Mucosa of descending colon (tissue), 3 donors: ENCODE measurements around the gene IQCN. TPM values are rescaled to one million over a fixed set of nuclear protein-coding genes. Genes with fewer than 3 reads are reported as not detected.

Experiments
- ATAC-seq: fragments of 200-7000 bp; cut with Tn5 transposase; one replicate; pipeline ENCODE4 v1.9.1; 2020; ENCODE audit warnings: mild to moderate bottlenecking, moderate library complexity
- DNase-seq, 3 donors: peaks; one replicate each; pipeline ENCODE4 v3.0.0-alpha.2; 2020
- H3K36me3 ChIP-seq: fragments of 200-600 bp; one replicate; pipeline ENCODE4 v1.8.0; 2021; ENCODE audit warnings: low read depth, mild to moderate bottlenecking
- H3K4me1 ChIP-seq: fragments of 200-600 bp; one replicate; pipeline ENCODE4 v1.8.0; 2021; ENCODE audit warnings: low read depth, mild to moderate bottlenecking
- H3K4me3 ChIP-seq: fragments of 200-600 bp; one replicate; pipeline ENCODE4 v1.8.0; 2021; ENCODE audit warnings: mild to moderate bottlenecking
- H3K9me3 ChIP-seq: fragments of 200-600 bp; one replicate; pipeline ENCODE4 v1.8.0; 2021; ENCODE audit warnings: mild to moderate bottlenecking
- intact Hi-C, 2 donors: fragments of 100-400 bp; cut with DNase I in 1 of 2; cut with micrococcal nuclease in 1 of 2; formaldehyde crosslinking; loops; one replicate each; pipeline versions ENCODE4 v1.11.0 to v1.11.1; 2022; cut with DNase I, micrococcal nuclease
- total RNA-seq, 3 donors: library from RNA; stranded (reverse); fragmentation: NEBNext Ultra II Directional in 2 of 3; extraction: Animal tissue kit (Norgen Biotek cat#: 25700) in 2 of 3; gene quantifications; one replicate each; pipeline versions ENCODE4 v1.2.1 to v1.2.4, GENCODE V29; 2021 to 2023
- TF ChIP-seq, protein P1 (sequence below): fragments of 200-600 bp; IDR thresholded peaks from one replicate; pipeline ENCODE4 v1.8.0; 2022; ENCODE audit warnings: antibody characterized with exemption, mild to moderate bottlenecking
- donor health status: DM: no; HTN: no; CAD: no; lungs with moderate emphysema.
- donor health status: DM: no; HTN: no; CAD: no.
- donor health status: DM: no; HTN: yes; CAD: no.

IQCN gene
- total RNA-seq, 3 donors from 2014 or later, result 4.4 to 10.6 (median 8.0) TPM

DNA sequence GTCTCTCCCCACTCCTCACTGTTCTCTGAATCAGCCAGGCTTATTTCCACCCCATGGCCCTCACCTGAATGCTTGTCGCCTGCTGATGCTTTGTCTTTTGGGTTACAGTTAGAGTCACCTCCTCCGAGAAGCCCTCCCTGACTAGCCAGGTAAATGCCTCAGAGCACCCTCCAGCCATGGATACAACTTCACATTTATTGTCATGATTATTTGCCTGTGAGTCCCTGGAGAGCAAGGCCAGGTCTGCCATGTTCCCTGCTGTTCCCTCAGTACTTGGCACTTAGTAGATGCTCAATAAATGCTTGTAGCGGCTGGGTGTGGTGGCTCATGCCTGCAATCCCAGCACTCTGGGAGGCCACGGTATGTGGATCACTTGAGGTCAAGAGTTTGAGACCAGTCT, 44.3 kb downstream of the IQCN start:
- DNase-seq (no peak), ATAC-seq (no peak)
- H3K4me3 ChIP-seq, result no peak overlapping the region
- no peaks in the 10 kb centered on the region for H3K9me3 ChIP-seq
- no peaks in the 10 kb centered on the region for H3K36me3 ChIP-seq
- peaks cover 4% of the 10 kb centered on the region for H3K4me1 ChIP-seq
- TF ChIP-seq, protein P1, sequence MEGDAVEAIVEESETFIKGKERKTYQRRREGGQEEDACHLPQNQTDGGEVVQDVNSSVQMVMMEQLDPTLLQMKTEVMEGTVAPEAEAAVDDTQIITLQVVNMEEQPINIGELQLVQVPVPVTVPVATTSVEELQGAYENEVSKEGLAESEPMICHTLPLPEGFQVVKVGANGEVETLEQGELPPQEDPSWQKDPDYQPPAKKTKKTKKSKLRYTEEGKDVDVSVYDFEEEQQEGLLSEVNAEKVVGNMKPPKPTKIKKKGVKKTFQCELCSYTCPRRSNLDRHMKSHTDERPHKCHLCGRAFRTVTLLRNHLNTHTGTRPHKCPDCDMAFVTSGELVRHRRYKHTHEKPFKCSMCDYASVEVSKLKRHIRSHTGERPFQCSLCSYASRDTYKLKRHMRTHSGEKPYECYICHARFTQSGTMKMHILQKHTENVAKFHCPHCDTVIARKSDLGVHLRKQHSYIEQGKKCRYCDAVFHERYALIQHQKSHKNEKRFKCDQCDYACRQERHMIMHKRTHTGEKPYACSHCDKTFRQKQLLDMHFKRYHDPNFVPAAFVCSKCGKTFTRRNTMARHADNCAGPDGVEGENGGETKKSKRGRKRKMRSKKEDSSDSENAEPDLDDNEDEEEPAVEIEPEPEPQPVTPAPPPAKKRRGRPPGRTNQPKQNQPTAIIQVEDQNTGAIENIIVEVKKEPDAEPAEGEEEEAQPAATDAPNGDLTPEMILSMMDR, result no peak
- intact Hi-C loops, result no loop called here

DNA sequence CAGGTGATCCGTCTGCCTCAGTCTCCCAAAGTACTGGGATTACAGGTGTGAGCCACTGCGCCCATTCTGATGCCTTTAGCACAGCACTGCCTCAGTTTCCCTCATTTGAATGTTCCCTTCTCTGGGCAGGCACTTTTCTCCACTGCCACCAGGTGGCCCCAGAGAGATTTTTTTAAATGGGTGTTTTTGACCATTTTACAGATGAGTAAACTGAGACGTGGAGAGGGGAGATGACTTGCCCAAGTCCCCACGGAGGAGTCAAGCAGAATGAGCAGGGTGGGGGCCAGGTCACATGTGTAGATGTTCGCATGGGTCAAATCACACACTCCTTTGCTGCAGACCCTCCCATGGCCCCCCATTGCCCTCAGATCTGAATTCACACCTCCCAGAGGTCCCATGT, 44.8 kb downstream of the IQCN start:
- DNase-seq (no peak), ATAC-seq (no peak)
- H3K9me3 ChIP-seq, result no peaks in the 10 kb centered on the region
- TF ChIP-seq, protein P1, result no peak
- H3K4me3 ChIP-seq, result no peak overlapping the region
- peaks cover 7% of the 10 kb centered on the region for H3K4me1 ChIP-seq
- intact Hi-C loops, result no loop called here
- peaks cover under 1% of the 10 kb centered on the region for H3K36me3 ChIP-seq

DNA sequence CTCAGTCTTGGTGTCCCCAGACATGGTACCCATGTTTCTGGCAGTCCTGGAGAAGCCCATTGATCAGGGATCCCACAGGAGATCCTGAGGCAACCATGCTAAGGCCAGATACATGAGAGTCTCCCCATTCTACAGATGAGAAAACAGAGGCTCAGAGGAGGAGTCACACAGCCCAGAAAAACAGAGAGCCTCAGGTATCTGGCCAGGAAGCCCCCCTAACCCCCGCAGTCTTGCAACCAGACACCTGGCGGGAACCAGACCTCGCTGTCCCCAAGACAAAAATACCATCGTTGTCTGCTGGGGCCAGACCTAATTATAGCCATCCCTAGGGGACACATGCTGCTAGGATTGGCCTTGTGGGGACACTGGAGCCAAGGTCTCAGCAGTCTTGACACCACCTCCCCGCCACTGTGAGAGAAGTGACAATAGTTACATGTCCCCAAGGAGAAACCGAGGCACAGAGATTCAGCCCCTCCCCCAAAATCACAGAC, 46.4 kb downstream of the IQCN start:
- peaks cover 3% of the 10 kb centered on the region for H3K36me3 ChIP-seq
- ATAC-seq (no peak), DNase-seq (no peak)
- intact Hi-C loops, result no loop called here
- no peak overlapping the region for H3K4me3 ChIP-seq
- no peaks in the 10 kb centered on the region for H3K9me3 ChIP-seq
- TF ChIP-seq, protein P1, result no peak
- H3K4me1 ChIP-seq, result peaks cover 15% of the 10 kb centered on the region

DNA sequence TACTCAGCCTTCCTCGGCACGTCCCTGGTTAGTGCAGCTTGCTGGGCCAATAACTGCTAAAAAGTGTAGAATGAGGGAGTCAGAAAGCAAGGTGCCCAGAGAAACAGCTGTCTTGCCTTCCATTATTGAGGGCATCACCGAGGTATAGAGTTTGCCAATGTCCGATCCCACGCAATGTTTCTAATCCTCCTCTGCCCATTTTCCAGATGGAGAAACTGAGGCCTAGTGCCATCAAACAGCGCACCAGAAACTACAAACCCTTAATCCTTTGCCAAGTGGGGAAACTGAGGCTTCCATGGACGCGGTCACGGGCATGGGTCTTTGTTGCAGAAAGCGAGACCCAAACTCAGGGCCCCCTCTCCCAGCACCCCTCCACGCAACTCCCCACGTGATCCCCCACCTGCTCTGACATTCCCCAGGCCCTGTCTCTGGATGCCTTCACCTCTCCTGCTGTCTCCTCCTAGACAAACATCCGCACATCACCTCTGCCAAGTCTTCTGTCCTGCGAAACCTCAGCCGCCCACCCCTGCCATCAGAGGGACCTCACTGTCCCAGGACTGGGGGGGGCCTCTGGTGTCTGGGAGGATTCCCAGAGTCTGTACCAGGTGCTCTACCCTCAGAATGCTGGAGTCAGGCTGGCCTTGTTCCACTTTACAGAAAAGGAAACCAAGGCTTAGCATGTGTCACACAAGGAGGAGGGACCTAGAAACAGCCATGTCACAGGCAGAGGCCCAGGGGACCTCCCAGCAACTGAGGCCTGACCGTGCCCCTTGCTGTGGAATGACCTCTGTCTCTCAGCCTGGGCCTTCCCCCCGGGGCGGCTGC, 47.1 kb downstream of the IQCN start:
- no peak for ATAC-seq
- H3K4me1 ChIP-seq, result peaks cover 15% of the 10 kb centered on the region
- H3K4me3 ChIP-seq, result no peak overlapping the region
- intact Hi-C loops, result no loop called here
- peaks cover 3% of the 10 kb centered on the region for H3K36me3 ChIP-seq
- TF ChIP-seq, protein P1, result no peak
- no peaks in the 10 kb centered on the region for H3K9me3 ChIP-seq
- DNase-seq, result no peak

DNA sequence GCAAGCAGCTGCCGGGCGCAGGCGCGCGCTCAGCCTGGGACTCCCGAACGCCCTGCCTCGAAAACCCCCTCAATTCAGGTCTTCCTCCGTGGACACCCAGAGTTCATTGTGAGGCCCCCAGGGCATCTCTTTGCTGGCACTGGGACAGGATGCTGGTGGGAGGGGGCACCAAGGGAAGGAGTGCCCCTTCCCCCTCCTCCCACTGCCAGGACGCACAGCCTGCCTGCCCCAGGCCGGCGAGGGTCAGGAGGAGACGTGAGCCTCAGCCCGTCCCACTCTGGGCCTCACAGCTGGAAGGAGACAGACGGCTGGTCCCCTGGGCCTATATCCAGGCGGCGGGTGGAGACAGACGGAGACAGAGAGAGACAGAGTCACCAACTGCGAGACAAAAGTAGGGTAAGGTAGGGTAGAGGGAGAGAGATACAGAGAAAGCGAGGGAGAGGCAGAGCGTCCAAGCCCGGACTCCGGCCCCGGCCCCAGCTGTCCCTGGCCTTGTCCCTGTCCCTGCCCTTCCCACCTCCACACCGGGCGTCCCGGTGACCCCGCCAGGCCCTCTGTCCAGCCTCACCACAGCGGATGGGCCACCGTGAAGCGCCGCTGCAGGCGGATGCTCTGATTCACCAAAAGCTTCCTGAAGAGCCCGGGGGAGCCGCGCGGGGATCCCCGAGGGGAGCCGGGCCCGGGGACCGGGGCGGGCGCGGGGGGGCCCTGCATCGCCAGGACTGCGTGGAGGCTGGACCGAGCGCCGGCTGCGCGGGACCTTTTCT, 48.4 kb downstream of the IQCN start, which contains the start of gene PDE4C:
Gene PDE4C (minus strand): TSS at position 737 of the 767 bp plus-strand sequence. CDS start 23 bp downstream, at position 714.
- intact Hi-C loops, result no loop called here
- Histone ChIP-seq H3K4me1 (peaks cover 15% of the 10 kb centered on the region), H3K9me3 (no peaks in the 10 kb centered on the region), H3K4me3 (no peak within 1 kb of the TSS), H3K36me3 (peaks cover 3% of the 10 kb centered on the region)
- DNase-seq (no peak), ATAC-seq (no peak)
- TF ChIP-seq, protein P1, result no peak
